ENCODE measurements around the gene PRELID3B.

PRELID3B gene

GRCh38 chr20:58997141-58997770 lies 45.3 kb downstream of the PRELID3B start:
- TF ChIP-seq, protein P1, sequence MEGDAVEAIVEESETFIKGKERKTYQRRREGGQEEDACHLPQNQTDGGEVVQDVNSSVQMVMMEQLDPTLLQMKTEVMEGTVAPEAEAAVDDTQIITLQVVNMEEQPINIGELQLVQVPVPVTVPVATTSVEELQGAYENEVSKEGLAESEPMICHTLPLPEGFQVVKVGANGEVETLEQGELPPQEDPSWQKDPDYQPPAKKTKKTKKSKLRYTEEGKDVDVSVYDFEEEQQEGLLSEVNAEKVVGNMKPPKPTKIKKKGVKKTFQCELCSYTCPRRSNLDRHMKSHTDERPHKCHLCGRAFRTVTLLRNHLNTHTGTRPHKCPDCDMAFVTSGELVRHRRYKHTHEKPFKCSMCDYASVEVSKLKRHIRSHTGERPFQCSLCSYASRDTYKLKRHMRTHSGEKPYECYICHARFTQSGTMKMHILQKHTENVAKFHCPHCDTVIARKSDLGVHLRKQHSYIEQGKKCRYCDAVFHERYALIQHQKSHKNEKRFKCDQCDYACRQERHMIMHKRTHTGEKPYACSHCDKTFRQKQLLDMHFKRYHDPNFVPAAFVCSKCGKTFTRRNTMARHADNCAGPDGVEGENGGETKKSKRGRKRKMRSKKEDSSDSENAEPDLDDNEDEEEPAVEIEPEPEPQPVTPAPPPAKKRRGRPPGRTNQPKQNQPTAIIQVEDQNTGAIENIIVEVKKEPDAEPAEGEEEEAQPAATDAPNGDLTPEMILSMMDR (conservative IDR thresholded peaks at IDR 0.05), result no peak
- H3K27ac ChIP-seq, result no peak overlapping the region

GRCh38 chr20:58996226-58996611 lies 46.4 kb downstream of the PRELID3B start:
- peak overlapping the region; percentile 45 for H3K27ac ChIP-seq
- TF ChIP-seq, protein P1 (conservative IDR thresholded peaks at IDR 0.05), result no peak

- H3K27ac ChIP-seq, result peak overlapping the region; percentile 45
- TF ChIP-seq, protein P1 (conservative IDR thresholded peaks at IDR 0.05), result no peak
Observed at GRCh38 chr20:58995461-58996225, 46.9 kb downstream of the PRELID3B start.

DNA sequence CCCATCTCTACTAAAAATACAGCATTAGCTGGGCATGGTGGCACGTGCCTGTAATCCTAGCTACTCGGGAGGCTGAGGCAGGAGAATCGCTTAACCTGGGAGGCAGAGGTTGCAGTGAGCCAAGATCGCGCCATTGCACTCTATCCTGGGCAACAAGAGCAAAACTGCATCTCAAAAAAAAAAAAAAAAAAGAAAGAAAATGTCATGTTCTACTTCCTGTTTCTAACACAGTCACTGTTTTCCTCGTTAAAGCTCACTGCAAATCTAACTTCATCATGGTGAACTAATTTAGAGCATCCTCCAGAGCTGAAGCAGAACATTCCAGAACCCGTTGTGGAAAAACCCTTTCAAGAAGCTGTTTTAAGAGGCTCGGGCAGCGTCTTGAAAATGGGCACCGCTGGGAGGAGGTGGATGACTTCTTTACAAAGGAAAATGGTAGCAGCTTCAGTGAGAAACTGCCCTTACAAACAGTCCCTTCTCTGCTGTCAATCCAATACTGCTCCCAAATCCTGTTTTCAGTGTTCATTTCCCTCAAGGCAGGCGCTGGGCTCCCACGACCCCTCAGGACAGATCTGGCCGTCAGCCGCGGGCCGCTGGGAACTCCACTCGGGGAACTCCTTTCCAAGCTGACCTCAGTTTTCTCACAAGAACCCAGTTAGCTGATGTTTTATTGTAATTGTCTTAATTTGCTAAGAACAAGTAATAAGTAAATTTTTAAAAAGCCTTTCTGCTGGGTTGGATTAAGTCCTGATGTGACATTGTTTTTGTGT lies 48.0 kb downstream of the PRELID3B start:
- peak overlapping the region; percentile 10; the same call in 1 of the 2 replicates for H3K27ac ChIP-seq
- TF ChIP-seq, protein P1 (conservative IDR thresholded peaks at IDR 0.05), result no peak

DNA sequence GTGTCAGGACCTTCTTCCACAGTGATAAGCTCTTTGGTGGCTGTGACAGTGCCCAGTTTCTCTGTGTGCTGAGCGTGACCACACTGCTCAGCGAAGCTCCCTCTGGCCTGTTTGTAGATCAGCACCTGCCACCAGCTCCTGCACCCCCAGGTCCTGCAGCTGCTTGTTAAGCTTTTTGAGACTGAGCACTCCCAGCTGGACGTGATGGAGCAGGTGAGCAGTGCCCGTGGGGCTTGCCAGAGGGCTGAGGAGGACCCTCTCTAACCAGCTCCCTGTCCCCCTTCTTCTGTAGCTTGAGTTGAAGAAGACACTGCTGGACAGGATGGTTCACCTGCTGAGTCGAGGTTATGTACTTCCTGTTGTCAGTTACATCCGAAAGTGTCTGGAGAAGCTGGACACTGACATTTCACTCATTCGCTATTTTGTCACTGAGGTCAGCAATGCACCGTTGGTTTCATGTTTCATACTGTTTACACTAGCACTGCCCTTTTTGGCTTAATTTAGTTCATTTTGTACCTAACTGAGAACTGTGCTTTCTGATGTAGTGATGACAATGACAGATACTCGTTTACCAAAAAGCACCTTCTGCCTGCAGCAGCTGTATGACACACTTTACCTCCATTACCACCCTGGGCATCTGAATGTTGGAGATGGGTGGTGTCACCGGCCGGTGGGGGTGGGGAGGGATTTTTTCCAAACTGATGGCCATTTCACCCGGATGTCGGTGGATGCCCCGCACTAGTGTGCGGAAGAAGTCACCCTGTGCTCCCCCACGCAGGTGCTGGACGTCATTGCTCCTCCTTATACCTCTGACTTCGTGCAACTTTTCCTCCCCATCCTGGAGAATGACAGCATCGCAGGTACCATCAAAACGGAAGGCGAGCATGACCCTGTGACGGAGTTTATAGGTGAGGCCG lies 49.0 kb downstream of the PRELID3B start:
- TF ChIP-seq, protein P1 (conservative IDR thresholded peaks at IDR 0.05), result no peak
- no peak overlapping the region; the same call in 1 of the 2 replicates for H3K27ac ChIP-seq

GRCh38 chr20:58992911-58993310 lies 49.7 kb downstream of the PRELID3B start:
- H3K27ac ChIP-seq, result no peak overlapping the region; the same call in 1 of the 2 replicates
- TF ChIP-seq, protein P1 (conservative IDR thresholded peaks at IDR 0.05), result no peak
